Liver (tissue), 3 donors: ENCODE measurements around the gene CASP9.

Experiments
- CTCF ChIP-seq: fragments of 150-350 bp; IDR thresholded peaks from 2 replicates; pipeline ENCODE4 v1.5.1; 2017; ENCODE audit warnings: improper control_type of control experiment, low read depth, low read length; ENCODE audit not compliant: missing input control
- EGR1 ChIP-seq, 2 donors: IDR thresholded peaks; 2 replicates each; pipeline ENCODE4 v1.6.1; 2016 to 2018; ENCODE audit warnings: antibody characterized with exemption in 2 of 2, low read depth in 2 of 2
- GABPA ChIP-seq, 2 donors: IDR thresholded peaks in 1 of 2; conservative IDR thresholded peaks in 1 of 2; 2 replicates each; pipeline ENCODE4 v1.6.1; 2016; ENCODE audit warnings: antibody characterized with exemption in 2 of 2, mild to moderate bottlenecking in 1 of 2, moderate library complexity in 1 of 2
- JUND ChIP-seq, 2 donors: IDR thresholded peaks; 2 replicates each; pipeline ENCODE4 v1.6.1; 2016; ENCODE audit warnings: antibody characterized with exemption in 2 of 2
- MAX ChIP-seq: IDR thresholded peaks from 2 replicates; pipeline ENCODE4 v1.6.1; 2016; ENCODE audit warnings: antibody characterized with exemption
- NR2F2 ChIP-seq: IDR thresholded peaks from 2 replicates; pipeline ENCODE4 v1.6.1; 2016; ENCODE audit warnings: antibody characterized with exemption
- RAD21 ChIP-seq, 2 donors: IDR thresholded peaks; 2 replicates each; pipeline ENCODE4 v1.6.1; 2016; ENCODE audit warnings: antibody characterized with exemption in 2 of 2, mild to moderate bottlenecking in 2 of 2
- REST ChIP-seq: IDR thresholded peaks from 2 replicates; pipeline ENCODE4 v1.6.1; 2016; ENCODE audit warnings: antibody characterized with exemption, mild to moderate bottlenecking
- RXRA ChIP-seq, 2 donors: IDR thresholded peaks; 2 replicates each; pipeline ENCODE4 v1.6.1; 2017 to 2018; ENCODE audit warnings: antibody characterized with exemption in 2 of 2, mild to moderate bottlenecking in 1 of 2
- SP1 ChIP-seq: IDR thresholded peaks from 2 replicates; pipeline ENCODE4 v1.6.1; 2018; ENCODE audit warnings: antibody characterized with exemption, mild to moderate bottlenecking
- TAF1 ChIP-seq: conservative IDR thresholded peaks from 2 replicates; pipeline ENCODE4 v1.6.1; 2016; ENCODE audit warnings: antibody characterized with exemption, mild to moderate bottlenecking
- ZBTB33 ChIP-seq: IDR thresholded peaks from 2 replicates; pipeline ENCODE4 v1.6.1; 2016; ENCODE audit warnings: antibody characterized with exemption
- donor health status: healthy.
- donor health status: healthy.

GRCh38 chr1:15522551-15522950, 1.5 kb downstream of the CASP9 start:
- TF ChIP-seq CTCF = no peak
- no peak for TF ChIP-seq MAX
- TF ChIP-seq REST = no peak
- no peak for TF ChIP-seq JUND (IDR thresholded peaks at IDR 0.05)
- TF ChIP-seq NR2F2 = no peak
- no peak for TF ChIP-seq ZBTB33
- no peak for TF ChIP-seq EGR1 (IDR thresholded peaks at IDR 0.05; ENCODE audit: low read depth in 2 of 2)
- no peak for TF ChIP-seq RXRA (IDR thresholded peaks at IDR 0.05)
- TF ChIP-seq SP1 = no peak
- TF ChIP-seq TAF1 = no peak
- TF ChIP-seq GABPA (IDR thresholded peaks at IDR 0.05 in 1 of 2, conservative IDR thresholded peaks at IDR 0.05 in 1 of 2) = no peak
- no peak for TF ChIP-seq RAD21 (IDR thresholded peaks at IDR 0.05)
